T-helper 2 cell (primary cell): Measurements from ENCODE around the gene QRICH2.
A peak's percentile ranks its signal among the peaks of the same experiment; 100 is the strongest.

Experiments
- DNase-seq, 5 experiments: peaks; one replicate each; pipeline versions ENCODE4 v3.0.0 to v3.0.0-alpha.2; 2012 to 2022

The QRICH2 gene

DNA sequence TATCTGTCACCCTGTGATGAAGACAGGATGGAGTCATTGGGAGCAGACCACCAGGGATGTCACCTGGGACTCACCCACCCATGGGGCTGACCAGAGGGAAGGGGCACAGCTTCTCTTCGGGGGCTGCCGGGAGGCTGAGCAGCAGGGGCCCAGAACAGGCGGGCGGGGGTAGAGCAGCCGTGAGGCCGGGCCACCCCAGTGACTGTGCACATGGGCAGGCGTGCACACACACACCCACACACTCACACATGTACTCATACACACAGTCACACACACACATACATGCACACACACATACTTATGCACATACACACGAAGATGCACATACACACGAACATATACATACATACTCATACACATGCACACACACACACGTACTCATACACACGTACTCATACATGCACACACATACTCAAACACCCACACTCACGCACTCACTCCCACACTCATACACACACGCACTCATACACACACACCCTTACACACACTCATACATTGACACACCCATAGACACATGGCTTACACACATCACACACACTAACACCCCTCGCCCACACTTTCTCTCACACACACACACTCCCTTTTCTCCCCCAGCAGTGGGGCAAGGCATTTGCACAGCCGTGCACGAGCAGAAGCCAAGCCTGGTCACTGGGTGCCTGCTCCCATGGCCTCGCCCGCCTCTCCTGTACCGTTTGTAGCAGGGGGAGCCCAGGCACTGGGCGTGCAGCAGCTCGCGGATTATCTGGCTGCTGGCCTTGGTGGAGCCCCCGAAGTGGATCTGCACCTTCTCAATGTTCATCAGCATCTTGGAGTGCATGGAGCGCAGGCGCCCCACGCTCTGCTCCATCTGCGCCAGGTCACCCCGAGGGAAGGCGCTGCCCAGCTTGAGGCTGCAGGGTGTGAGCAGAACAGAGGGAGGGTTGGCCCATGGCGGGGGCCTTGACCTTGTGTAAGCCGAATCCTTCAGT, 30.5 kb downstream of the QRICH2 start:
- DNase-seq = peak in 1 of 5 experiments; percentile 37

GRCh38 chr17:76276461-76277299, 31.4 kb downstream of the QRICH2 start:
- DNase-seq = no peak

- no peak for DNase-seq
Observed at GRCh38 chr17:76276069-76276431, 32.0 kb downstream of the QRICH2 start.

GRCh38 chr17:76275382-76276068, 32.6 kb downstream of the QRICH2 start:
- DNase-seq = no peak

DNA sequence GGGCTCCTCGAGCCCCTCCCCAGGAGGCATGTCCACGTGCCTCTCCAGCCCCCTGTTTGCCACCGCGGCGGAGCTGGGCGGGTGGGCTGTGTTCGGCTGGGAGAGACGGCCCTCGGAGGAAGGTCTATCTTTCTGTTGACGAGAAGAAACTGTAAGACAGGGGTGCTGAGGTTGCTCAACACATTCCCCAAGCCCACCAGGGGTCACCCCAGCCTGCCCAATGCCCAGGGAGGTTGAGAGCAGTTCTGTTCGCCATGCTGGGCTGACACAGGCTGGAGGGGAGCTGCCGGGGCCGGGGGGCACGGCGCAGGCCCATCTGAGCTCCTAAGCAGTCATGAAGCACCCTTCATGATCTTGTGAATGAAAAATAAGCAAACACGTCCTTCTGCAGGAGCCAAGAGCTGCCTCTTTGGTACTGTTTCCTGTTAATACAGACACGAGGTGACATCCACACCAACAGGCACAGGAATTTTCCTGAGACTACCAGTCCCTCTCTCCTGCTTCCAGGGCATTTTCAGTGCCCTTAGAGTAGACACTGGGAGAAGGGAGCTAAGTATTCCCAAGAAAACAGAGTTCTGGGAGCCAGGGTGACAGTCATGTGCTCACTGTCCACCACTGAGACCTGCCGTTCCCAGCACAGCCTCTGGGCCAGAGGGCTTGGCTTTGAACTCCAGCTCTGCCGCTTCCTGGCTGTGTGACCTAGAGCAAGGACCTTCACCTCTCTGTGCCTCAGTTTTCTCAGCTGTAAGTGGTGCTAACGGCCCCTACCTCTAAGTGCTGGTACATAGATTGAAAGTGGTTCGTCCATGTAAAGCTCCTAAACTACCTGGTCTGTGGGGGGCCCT, 33.7 kb downstream of the QRICH2 start:
- peak in 1 of 5 experiments; percentile 42 for DNase-seq

DNA sequence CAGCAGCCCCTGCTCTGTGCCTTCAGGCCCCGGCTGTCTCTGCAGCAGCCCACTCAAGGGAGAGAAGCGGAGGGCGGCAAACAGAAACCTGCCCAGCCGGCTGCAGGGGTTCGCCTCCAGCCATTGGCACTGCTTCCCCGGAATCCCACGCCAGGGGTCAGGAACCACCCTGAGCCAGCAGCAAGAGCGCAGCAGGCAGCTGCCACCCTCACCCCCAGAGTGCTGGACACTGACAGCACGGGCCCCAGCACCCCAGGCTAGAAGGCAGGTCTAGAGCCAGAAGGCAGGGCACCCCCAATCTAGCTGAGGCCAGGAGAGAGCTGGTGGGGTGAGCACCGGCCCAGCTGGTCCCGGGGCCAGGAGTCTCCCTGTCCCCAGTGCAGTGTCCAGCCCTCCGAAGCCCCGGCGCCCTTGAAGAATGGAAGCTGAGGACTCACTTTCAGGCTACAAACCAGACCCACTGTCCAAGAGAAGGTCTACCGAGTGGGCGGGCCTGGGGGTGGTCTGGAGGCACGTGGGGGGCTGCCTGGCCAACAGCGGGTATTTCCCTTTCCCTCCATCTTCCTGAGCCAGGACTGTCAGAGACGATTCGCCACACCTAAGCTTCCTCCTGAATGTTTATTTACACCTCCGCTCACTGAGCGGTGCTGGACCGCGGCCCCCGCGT, 34.5 kb downstream of the QRICH2 start:
- DNase-seq = no peak

GRCh38 chr17:76272541-76273444, 35.3 kb downstream of the QRICH2 start:
- peak in 3 of 5 experiments; percentile 46 to 60 (median 49) for DNase-seq

DNA sequence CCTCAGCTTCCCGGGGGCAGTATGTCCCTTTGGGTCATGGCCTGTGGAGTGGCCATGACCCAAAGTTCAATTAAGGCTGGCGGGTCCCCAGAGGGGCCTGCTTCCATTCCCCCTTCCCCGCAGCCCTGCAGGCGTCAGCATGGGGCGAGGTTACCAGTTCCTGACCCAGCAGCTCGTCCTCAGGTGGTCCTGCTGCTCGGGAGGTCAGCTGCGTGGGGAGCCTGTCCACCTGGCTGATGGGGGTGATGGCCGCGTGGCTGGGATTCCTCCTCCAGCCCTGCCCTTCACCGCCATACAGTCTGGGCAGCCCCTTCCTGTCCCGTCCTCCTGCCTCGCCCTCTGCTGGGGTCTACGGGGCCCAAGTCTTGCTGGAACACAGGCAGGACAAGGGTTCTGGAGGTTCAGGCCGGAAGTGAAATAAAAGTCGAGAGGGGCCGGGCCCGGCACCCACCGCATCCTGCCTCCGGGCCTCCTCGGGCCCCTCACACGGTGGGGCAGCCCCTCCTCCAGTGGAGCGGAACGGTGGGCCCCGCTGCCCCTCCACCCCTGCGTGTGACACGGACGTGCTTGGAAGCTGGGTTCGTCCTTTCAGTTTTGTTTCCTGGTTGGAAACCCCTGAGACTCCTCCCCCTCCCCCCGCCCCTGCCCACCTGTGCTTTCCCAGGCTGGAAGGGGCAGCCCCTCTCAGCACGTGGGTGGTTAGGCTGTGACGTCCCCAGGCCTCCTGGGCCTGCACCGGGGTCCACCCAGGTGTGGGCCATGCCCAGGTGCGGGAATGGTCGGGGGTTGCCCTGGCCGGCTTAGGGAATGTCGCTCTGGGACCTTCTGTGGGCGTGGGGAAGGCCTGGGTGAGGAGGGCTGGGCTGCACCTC, 36.2 kb downstream of the QRICH2 start:
- DNase-seq = peak in 4 of 5 experiments; percentile 52 to 83 (median 70)

DNA sequence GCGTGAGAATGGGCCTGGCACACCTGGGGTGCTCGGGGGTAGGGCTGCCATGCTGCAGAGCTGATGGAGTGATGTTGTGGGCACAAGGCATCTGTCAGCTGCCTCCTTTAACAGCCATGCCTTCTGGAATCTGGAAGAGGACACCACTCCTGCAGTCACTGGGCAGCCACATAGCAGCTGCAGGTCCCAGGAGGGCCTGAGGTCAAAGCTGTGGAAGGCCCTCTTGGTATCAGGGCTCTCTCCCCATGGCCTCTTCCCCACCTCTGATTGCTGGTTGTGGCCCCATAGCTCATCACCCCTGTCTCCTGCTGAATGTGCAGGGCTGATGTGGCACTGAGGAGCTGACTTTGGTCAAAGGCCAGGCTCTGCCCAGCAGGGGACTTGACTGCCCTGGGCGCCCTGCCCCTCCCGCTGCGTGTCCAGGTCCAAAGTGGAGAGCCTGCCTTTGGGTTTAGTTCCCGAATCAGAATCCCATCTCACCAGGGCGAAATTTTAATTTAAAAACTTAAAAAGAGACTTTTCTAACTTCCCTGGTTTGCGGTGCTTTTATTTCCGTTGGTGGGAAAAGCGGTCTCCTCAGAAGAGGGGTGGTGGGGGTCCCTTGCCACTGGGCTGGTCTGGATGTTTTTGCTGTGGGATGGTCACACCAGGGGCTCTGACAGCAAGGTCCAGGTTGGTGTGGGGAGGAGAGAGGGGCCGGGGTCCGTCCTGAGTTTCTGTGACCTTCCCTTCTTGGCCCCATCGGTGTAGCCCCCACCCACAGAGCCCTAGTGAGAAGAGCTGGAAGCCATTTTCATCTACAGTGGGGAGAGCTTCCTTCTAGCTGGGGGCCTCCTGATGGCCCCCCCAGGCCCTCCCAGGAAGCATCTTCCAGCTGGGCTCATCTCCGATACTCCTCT, 37.1 kb downstream of the QRICH2 start:
- DNase-seq = peak in 1 of 5 experiments; percentile 49

- peak in 1 of 5 experiments; percentile 38 for DNase-seq
Observed at GRCh38 chr17:76270127-76270592, 37.9 kb downstream of the QRICH2 start.

DNA sequence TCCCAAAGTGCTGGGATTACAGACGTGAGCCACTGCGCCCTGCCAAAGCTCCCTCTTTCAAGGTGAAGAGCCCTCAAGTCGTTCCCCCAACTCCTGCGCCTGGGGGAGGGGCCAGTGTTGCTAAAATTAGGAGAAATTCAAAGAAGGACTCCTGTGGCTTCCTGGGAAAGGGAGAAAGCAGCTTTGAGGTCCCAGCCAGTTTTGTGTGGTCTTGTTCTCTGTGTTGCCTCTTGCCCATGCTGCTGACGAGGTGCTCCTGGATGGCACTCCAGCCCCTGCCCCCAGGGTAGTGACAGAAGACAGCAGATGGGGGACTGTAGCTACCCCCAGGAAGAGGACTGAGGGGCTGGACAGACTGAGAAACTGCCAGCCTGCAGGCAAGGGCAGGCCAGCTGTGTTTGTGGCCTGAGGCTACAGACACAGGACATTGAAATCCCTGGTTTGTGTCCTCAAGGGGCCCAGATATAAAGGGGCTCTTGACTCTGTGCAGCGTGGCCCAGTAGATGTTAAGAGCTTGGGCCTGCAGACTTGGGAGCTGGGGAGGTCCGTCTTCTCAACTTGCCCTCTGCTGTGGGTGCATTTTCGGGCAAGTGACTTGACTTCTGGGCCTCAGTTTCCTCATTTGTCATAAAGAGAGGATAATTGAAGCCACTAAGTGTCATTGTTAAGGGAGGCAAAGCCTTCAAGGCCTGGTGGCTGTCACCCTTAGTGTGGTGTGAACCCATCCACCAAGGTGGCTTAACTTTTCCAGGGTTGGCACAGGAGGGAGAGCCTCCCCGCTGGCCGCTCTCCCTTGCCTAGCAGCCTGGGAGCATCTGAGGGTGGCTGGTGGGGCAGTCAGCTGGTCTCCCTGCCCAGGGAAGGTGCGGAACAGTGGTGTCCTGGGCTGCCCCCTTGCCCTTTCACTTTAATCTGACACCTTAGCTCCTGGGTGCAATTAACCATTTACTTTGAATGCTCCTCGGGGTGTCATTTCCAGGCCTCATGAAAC, 38.8 kb downstream of the QRICH2 start:
- no peak for DNase-seq

GRCh38 chr17:76268015-76268749, 39.9 kb downstream of the QRICH2 start:
- peak in 4 of 5 experiments; percentile 57 to 83 (median 68) for DNase-seq

DNA sequence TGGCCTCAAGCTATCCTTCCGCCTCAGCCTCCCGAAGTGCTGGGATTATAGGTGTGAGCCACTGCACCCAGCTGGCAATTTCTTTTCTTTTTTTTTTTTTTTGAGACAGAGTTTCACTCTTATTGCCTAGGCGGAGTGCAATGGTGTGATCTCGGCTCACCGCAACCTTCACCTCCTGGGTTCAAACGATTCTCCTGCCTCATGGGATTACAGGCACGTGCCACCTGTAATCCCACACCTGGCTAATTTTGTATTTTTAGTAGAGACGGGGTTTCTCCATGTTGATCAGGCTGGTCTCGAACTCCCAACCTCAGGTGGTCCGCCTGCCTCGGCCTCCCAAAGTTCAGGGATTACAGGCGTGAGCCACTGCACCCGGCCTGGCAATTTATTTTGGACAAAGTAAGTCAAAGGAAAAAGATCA, 40.5 kb downstream of the QRICH2 start:
- peak in 2 of 5 experiments; percentile 46 to 51 for DNase-seq

- DNase-seq = no peak
Observed at GRCh38 chr17:76267051-76267576, 41.0 kb downstream of the QRICH2 start.

DNA sequence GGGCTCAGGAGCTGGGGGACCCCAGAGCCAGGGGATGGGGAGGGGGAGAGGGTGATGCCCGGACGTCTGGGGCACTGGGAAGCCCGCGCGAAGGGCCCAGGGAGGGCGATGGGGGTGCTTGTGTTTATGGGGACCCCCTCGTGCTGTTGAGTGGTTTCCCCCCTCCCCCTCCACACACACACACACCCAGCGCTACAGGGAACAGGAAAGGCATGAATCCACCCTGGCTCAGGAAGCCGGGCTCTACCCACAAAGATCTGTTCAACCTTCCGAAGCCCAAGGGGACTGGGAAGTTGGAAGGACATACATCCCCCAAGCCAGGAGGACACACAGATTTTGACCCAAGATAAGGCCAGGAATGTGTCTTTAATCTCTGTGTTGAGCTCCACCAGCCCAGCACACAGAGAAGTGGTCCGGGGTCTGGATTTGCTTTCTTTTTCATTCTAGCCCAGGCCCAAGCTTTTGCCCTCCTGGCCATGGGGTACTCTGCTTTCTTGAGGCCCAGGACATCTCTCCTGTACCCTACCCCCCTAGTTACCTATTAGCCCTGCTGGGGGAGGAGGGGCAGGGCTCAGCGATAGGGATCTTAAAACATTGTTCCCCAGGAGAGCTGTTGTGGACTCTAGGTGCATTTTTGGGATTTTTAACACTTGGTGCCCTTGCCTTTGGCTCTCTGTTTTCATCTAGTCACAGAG, 41.7 kb downstream of the QRICH2 start:
- DNase-seq = peak in 1 of 5 experiments; percentile 49
